K562 (cell line): ENCODE data around the gene LMTK2. TPM values are rescaled to one million over a fixed set of nuclear protein-coding genes. Genes with fewer than 3 reads are reported as not detected.

Source experiments
- BRF1 ChIP-seq: IDR thresholded peaks from 3 replicates; pipeline ENCODE4 v1.6.1; 2011; ENCODE audit warnings: borderline replicate concordance, mild to moderate bottlenecking; ENCODE audit not compliant: insufficient read length; ENCODE audit errors: extremely low read depth
- IRF9 ChIP-seq: fragments of 450-650 bp; IDR thresholded peaks from 2 replicates; pipeline ENCODE4 v1.6.1; 2016; ENCODE audit warnings: missing biosample characterization, missing genetic modification characterization
- MITF ChIP-seq: IDR thresholded peaks from 2 replicates; pipeline ENCODE4 v1.6.1; 2014; ENCODE audit warnings: antibody characterized with exemption
- NCOA4 ChIP-seq: fragments of 450-650 bp; IDR thresholded peaks from 2 replicates; pipeline ENCODE4 v1.6.1; 2018; ENCODE audit warnings: mild to moderate bottlenecking; ENCODE audit not compliant: partially characterized antibody
- PRPF4 ChIP-seq: fragments of 200-400 bp; formaldehyde crosslinking; IDR thresholded peaks from one replicate; pipeline ENCODE4 v1.6.1; 2017; ENCODE audit warnings: low read length, low read depth, mild to moderate bottlenecking; ENCODE audit not compliant: insufficient read depth, poor library complexity, severe bottlenecking
- REST ChIP-seq, 2 experiments: fragments of 450-650 bp; formaldehyde crosslinking in 1 of 2; IDR thresholded peaks; 2 replicates each; pipeline versions ENCODE4 v1.4.0 to v1.6.1; 2014 to 2020; ENCODE audit warnings: mild to moderate bottlenecking in 2 of 2, borderline replicate concordance in 1 of 2, low read depth in 1 of 2
- TSC22D4 ChIP-seq: fragments of 450-650 bp; IDR thresholded peaks from 2 replicates; pipeline ENCODE4 v1.6.1; 2016; ENCODE audit warnings: missing genetic modification characterization, missing biosample characterization, control low read depth
- ZC3H8 ChIP-seq: fragments of 450-650 bp; IDR thresholded peaks from 2 replicates; pipeline ENCODE4 v1.6.1; 2017
- ZNF407 ChIP-seq: fragments of 450-650 bp; IDR thresholded peaks from 2 replicates; pipeline ENCODE4 v1.6.1; 2016; ENCODE audit warnings: low read depth
- polyA plus RNA-seq, 8 experiments: library from polyadenylated mRNA; depleted of rRNA in 4 of 8; stranded (reverse) in 5 of 8; unstranded in 3 of 8; fragments of >200 nt; fragmentation: Nextera tagmentation in 2 of 8; fragmentation: Illumina TruSeq in 1 of 8; extraction: Ambion mirVana in 2 of 8; extraction: Trizol in 1 of 8; gene quantifications; 2 replicates each; pipeline versions ENCODE4 v1.2.1 to v1.2.3, GENCODE V29; 2011 to 2014; ENCODE audit warnings: inconsistent platforms in 1 of 8, missing spikeins in 1 of 8
- total RNA-seq, 7 experiments: library from RNA; depleted of rRNA in 6 of 7; stranded (reverse); fragments of >200 nt in 6 of 7; fragmentation: Illumina TruSeq in 2 of 7; extraction: Trizol in 2 of 7; gene quantifications; 2 replicates each; pipeline versions ENCODE4 v1.2.1 to v1.2.3, GENCODE V29; 2011 to 2021; ENCODE audit warnings: low replicate concordance in 1 of 7

LMTK2 gene
- total and polyA plus RNA-seq, 9 of the 15 experiments (the other 6 are each of a cell fraction or from before 2014, with no cell fraction given) = 0.78 to 16.4 (median 6.3) TPM

- no peak for TF ChIP-seq REST (IDR thresholded peaks at IDR 0.05; ENCODE audit: borderline replicate concordance)
- TF ChIP-seq REST (CRISPR knock-in tag; IDR thresholded peaks at IDR 0.05; ENCODE audit: low read depth) = no peak
- no peak for TF ChIP-seq NCOA4
- no peak for TF ChIP-seq BRF1
- TF ChIP-seq ZC3H8 = no peak
- TF ChIP-seq PRPF4 = no peak
- no peak for TF ChIP-seq IRF9 (tag)
- TF ChIP-seq TSC22D4 = no peak
- no peak for TF ChIP-seq ZNF407
- no peak for TF ChIP-seq MITF
Observed at GRCh38 chr7:98248156-98248555, 141.5 kb downstream of the LMTK2 start (continued).
